GM18499 (cell line): ENCODE measurements around the gene RNASE3.
"Not testable (repeated sequence)": the region's sequence is repeated elsewhere in the genome, so short reads cannot be mapped to it uniquely, and the experiment has no call there.

Source experiments
- ATAC-seq: cut with Tn5 transposase; IDR thresholded peaks from one replicate; pipeline ENCODE4 v1.9.1; 2021; ENCODE audit warnings: moderate number of reproducible peaks; ENCODE audit not compliant: insufficient read depth, unreplicated experiment

The RNASE3 gene

GRCh38 chr14:20891126-20891825 lies at the start of gene RNASE3:
TSS of gene RNASE3 (plus strand) at chr14:20891385. CDS start at chr14:20891687, 302 bp downstream.
- ATAC-seq = not testable (repeated sequence)

- no peak for ATAC-seq
These were observed 44.6 kb upstream of the RNASE3 start for GRCh38 chr14:20846560-20846959.

- ATAC-seq = no peak
These were observed 42.8 kb upstream of the RNASE3 start for GRCh38 chr14:20848316-20848954.

GRCh38 chr14:20848955-20849570 lies 42.1 kb upstream of the RNASE3 start:
- ATAC-seq = no peak

GRCh38 chr14:20853042-20853441 lies 38.1 kb upstream of the RNASE3 start:
- no peak for ATAC-seq

GRCh38 chr14:20855652-20856291 lies 35.4 kb upstream of the RNASE3 start:
- no peak for ATAC-seq

- ATAC-seq = no peak
These were observed 34.0 kb upstream of the RNASE3 start for GRCh38 chr14:20857207-20857606.

- ATAC-seq = no peak
These were observed 33.4 kb upstream of the RNASE3 start for GRCh38 chr14:20857630-20858261.

- no peak for ATAC-seq
These were observed 25.0 kb upstream of the RNASE3 start for GRCh38 chr14:20866194-20866593.

- ATAC-seq = no peak
These were observed 24.2 kb upstream of the RNASE3 start for GRCh38 chr14:20866963-20867362.

- no peak for ATAC-seq
These were observed 17.6 kb upstream of the RNASE3 start for GRCh38 chr14:20873370-20874177.

- no peak for ATAC-seq
These were observed 14.2 kb upstream of the RNASE3 start for GRCh38 chr14:20877016-20877415.

- no peak for ATAC-seq
These were observed 12.5 kb upstream of the RNASE3 start for GRCh38 chr14:20878695-20879094.

GRCh38 chr14:20881229-20881628 lies 10.0 kb upstream of the RNASE3 start:
- ATAC-seq = not testable (repeated sequence)

GRCh38 chr14:20882787-20883186 lies 8.4 kb upstream of the RNASE3 start:
- ATAC-seq = not testable (repeated sequence)

- ATAC-seq = not testable (repeated sequence)
These were observed 2.8 kb upstream of the RNASE3 start for GRCh38 chr14:20888411-20888810.

- not testable (repeated sequence) for ATAC-seq
These were observed 4.1 kb downstream of the RNASE3 start for GRCh38 chr14:20895322-20895721.

GRCh38 chr14:20904393-20905029 lies 13.3 kb downstream of the RNASE3 start:
- no peak for ATAC-seq

- ATAC-seq = no peak
These were observed 14.5 kb downstream of the RNASE3 start for GRCh38 chr14:20905676-20906075.
